AG04449 (cell line): ENCODE measurements around the gene AFG3L2.

Experiments
- CTCF ChIA-PET: fragments of 350-600 bp; formaldehyde crosslinking; extraction: SDS; loops from one replicate; lab custom pipeline; 2021; ENCODE audit warnings: antibody characterized with exemption; lab: Yijun Ruan, JAX
- POLR2A ChIA-PET: fragments of 400-600, 350-600 bp; formaldehyde crosslinking; extraction: SDS; loops from one replicate; lab custom pipeline; 2020; ENCODE audit warnings: antibody characterized with exemption, inconsistent platforms; lab: Yijun Ruan, JAX
- DNase-seq: peaks from one replicate; pipeline ENCODE4 v3.0.0-alpha.2; 2010; ENCODE audit warnings: low read depth, low spot score
- H3K4me3 ChIP-seq: 2 replicates; pipeline ENCODE4 v1.5.1; 2011; ENCODE audit warnings: low read depth, mild to moderate bottlenecking, control low read depth, low read length
- TF ChIP-seq, protein P1 (sequence below): IDR thresholded peaks from one replicate; pipeline ENCODE4 v1.5.1; 2011; ENCODE audit warnings: mild to moderate bottlenecking, moderate library complexity, low read length, control low read depth, inconsistent platforms; ENCODE audit not compliant: insufficient read depth; ENCODE audit errors: missing control alignments

The AFG3L2 gene

DNA sequence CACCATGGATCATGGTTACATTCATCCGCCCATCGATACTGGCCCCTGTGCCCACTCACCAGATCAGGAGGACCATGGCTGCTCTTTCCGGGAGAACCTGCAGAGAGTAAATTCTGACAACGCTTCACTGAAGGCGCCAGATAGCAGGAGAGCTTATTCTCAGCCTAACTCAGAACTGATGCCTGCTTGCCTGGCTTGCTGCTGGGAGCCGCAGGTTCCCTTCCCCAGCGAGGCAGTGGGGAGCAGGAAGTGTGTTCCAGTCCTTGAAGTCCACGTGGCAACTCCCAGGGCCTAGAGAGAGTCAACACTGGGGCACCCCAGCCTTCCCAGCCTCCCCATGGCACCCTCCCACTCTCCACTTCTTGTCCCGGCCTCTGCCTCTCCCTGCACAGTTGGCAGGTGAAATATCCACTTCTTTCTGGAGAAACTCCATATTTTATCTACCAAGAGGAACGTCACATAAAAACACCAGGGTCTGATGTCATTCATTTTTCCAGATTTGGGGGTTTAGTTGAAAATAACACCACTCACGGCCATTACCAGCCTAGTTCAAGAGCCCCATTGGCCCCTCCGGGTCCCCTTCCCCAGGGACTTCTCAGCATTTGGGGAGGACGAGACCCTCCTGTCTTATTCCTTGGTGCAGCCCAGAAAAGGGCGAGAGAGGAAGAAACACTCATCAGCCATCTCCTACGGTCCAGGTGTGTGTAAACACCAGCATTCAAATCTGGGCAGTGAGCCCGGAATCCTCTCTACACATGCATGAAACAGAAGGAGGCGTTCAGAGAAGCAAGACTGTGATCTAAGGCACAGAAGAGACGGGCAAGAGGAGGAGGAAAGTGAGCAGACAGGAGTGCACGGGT is 72.4 kb downstream of the AFG3L2 start:
- POLR2A ChIA-PET = interaction anchor here (1.7 kb wide), 1 partner anchor 17 kb away, joined by 7 read pairs; no protein-coding TSS in a partner anchor
- DNase-seq = no peak
- TF ChIP-seq, protein P1, sequence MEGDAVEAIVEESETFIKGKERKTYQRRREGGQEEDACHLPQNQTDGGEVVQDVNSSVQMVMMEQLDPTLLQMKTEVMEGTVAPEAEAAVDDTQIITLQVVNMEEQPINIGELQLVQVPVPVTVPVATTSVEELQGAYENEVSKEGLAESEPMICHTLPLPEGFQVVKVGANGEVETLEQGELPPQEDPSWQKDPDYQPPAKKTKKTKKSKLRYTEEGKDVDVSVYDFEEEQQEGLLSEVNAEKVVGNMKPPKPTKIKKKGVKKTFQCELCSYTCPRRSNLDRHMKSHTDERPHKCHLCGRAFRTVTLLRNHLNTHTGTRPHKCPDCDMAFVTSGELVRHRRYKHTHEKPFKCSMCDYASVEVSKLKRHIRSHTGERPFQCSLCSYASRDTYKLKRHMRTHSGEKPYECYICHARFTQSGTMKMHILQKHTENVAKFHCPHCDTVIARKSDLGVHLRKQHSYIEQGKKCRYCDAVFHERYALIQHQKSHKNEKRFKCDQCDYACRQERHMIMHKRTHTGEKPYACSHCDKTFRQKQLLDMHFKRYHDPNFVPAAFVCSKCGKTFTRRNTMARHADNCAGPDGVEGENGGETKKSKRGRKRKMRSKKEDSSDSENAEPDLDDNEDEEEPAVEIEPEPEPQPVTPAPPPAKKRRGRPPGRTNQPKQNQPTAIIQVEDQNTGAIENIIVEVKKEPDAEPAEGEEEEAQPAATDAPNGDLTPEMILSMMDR = no peak
- H3K4me3 ChIP-seq = no peak overlapping the region
- CTCF ChIA-PET = interaction anchor here (3.7 kb wide), 1 partner anchor 8 kb away, joined by 18 read pairs; no protein-coding TSS in a partner anchor

- DNase-seq = no peak
- TF ChIP-seq, protein P1 = no peak
- CTCF ChIA-PET = interaction anchor here (0.9 to 3.1 kb wide), 2 partner anchors 13 to 14 kb away, joined by 3 to 10 read pairs; no protein-coding TSS in a partner anchor
- POLR2A ChIA-PET = interaction anchor here (1.2 kb wide), 1 partner anchor 24 kb away, joined by 4 read pairs; no protein-coding TSS in a partner anchor
- no peak overlapping the region for H3K4me3 ChIP-seq
Measured at GRCh38 chr18:12302391-12303147, 74.5 kb downstream of the AFG3L2 start.

DNA sequence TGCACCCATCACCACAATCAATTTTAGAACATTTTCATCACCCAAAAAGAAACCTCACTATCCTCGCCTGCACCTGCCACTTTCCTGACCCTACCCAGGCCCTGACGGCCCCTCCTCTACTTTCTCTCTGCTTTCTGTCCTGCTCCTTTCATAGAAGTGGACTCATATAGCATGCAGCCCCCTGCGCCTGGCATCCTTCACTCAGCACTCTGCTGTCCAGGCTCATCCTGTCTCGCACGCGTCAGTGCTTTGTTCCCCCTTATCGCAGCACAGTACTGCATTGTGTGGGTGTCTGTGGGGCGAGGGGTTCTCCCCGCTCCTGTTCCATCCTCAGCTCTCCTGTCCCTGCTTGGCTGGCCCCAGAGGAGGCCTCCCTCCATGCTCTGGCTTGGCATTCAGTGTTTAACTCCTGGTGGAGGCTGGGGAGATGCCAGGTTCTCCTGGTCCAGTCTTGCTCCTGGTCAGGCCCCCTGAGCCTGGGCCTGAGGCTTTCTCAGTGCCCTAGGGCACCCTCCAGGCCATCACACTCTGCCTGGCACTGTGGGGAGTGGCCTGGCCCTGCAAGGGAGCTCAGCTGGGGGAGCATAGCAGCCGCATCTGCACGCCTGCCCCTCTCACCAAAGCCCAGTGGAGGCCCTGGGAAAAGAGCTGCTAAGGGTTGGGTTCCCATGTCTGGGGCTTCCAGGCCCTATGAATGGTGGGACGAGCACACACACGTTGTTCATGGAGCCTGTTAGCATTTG is 75.6 kb downstream of the AFG3L2 start:
- TF ChIP-seq, protein P1 = no peak
- no peak for DNase-seq
- ChIA-PET POLR2A (no interaction called here), CTCF (interaction anchor here (0.9 to 3.1 kb wide), 4 partner anchors 12 to 36 kb away, joined by 3 to 10 read pairs (median 6); no protein-coding TSS in a partner anchor)
- H3K4me3 ChIP-seq = no peak overlapping the region

DNA sequence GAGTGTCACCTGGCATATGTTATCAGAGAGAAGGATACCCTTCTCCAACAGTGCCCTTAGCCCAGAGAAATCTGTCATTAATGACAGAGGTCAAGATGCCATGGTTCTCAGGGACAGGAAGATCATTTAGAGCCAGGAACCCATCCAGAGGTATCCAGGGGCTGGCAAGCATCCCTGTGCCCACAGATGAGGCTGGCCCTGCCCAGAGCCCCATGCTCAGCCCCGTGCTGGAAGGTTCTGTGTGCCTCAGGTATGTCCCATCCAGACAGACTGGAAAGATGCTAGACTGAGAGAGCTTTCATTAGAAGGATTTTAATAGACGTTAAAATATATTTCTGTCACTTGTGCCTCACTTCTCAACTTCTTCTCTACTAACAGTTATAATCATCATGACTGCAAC is 77.2 kb downstream of the AFG3L2 start:
- TF ChIP-seq, protein P1 = no peak
- CTCF ChIA-PET = interaction anchor here (2.3 to 3.1 kb wide), 2 partner anchors 12 to 28 kb away, joined by 8 to 10 read pairs; no protein-coding TSS in a partner anchor
- H3K4me3 ChIP-seq = no peak overlapping the region
- POLR2A ChIA-PET = interaction anchor here (0.5 to 6.0 kb wide), 2 partner anchors 9 to 17 kb away, joined by 3 to 60 read pairs; partner anchors contain the start of gene TUBB6
- DNase-seq = no peak

- DNase-seq = no peak
- ChIA-PET POLR2A (interaction anchor here (0.9 to 6.0 kb wide), 4 partner anchors 9 to 18 kb away, joined by 3 to 60 read pairs (median 16); partner anchors contain the start of gene TUBB6), CTCF (interaction anchor here (1.0 to 2.6 kb wide), 6 partner anchors 9 to 25 kb away, joined by 3 to 18 read pairs (median 8); partner anchors contain the start of gene TUBB6)
- H3K4me3 ChIP-seq = no peak overlapping the region
- TF ChIP-seq, protein P1 = no peak
Measured at GRCh38 chr18:12296457-12296856, 80.6 kb downstream of the AFG3L2 start.
